HL-60 (cell line): ENCODE results near the gene RABGAP1L.
"Not testable (repeated sequence)": the region's sequence is repeated elsewhere in the genome, so short reads cannot be mapped to it uniquely, and the experiment has no call there.

Experiments used
- DNase-seq, 2 experiments: peaks; one replicate each; pipeline ENCODE4 v3.0.0-alpha.2; 2010 to 2020; ENCODE audit warnings: low read depth in 1 of 2, low spot score in 1 of 2
- H3K27ac ChIP-seq: fragments of 250-450 bp; sonication (Bioruptor Pico); replicated peaks from 2 replicates; pipeline ENCODE4 v1.5.1; 2020; ENCODE audit warnings: mild to moderate bottlenecking, moderate library complexity
- H3K27me3 ChIP-seq: fragments of 250-450 bp; sonication (Bioruptor Pico); 2 replicates; pipeline ENCODE4 v1.5.1; 2021; ENCODE audit warnings: mild to moderate bottlenecking, moderate library complexity; ENCODE audit not compliant: insufficient read depth, poor library complexity, severe bottlenecking
- H3K4me3 ChIP-seq: replicated peaks from 2 replicates; pipeline ENCODE4 v1.5.1; 2011; ENCODE audit warnings: mild to moderate bottlenecking, control low read depth, low read length; ENCODE audit not compliant: insufficient read depth
- GABPA ChIP-seq: IDR thresholded peaks from 2 replicates; pipeline ENCODE4 v1.6.1; 2012; ENCODE audit warnings: low read depth
- POLR2AphosphoS5 ChIP-seq: IDR thresholded peaks from 2 replicates; pipeline ENCODE4 v1.6.1; 2012; ENCODE audit warnings: low read depth
- SPI1 ChIP-seq: IDR thresholded peaks from 2 replicates; pipeline ENCODE4 v1.6.1; 2012; ENCODE audit warnings: low read depth, mild to moderate bottlenecking, borderline replicate concordance
- TF ChIP-seq, protein P1 (sequence below): IDR thresholded peaks from one replicate; pipeline ENCODE4 v1.5.1; 2011; ENCODE audit warnings: low read length, control low read depth, inconsistent platforms; ENCODE audit not compliant: insufficient read depth
- TF ChIP-seq, protein P2 (sequence below): IDR thresholded peaks from 2 replicates; pipeline ENCODE4 v1.6.1; 2012; ENCODE audit warnings: low read depth; ENCODE audit not compliant: insufficient replicate concordance

RABGAP1L gene

DNA sequence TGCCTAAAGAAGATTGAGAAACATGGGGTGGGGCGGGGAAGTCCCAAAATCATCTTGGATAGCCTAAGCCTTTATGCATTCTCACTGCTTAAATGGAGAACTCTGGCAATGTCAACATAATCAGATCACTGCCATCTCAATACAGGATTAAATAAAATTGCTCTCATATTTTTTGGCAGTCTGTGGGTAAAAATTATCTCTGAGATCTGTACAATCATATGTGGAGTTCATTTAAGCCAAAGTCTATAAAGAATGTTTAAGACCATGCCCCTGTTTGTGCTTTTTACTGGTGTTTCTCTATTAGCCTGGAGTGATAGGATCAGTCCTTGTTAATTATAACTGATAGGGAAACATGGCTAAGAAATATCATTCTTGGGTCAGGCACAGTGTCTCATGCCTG, 424.8 kb downstream of the RABGAP1L start:
- TF ChIP-seq, protein P1, sequence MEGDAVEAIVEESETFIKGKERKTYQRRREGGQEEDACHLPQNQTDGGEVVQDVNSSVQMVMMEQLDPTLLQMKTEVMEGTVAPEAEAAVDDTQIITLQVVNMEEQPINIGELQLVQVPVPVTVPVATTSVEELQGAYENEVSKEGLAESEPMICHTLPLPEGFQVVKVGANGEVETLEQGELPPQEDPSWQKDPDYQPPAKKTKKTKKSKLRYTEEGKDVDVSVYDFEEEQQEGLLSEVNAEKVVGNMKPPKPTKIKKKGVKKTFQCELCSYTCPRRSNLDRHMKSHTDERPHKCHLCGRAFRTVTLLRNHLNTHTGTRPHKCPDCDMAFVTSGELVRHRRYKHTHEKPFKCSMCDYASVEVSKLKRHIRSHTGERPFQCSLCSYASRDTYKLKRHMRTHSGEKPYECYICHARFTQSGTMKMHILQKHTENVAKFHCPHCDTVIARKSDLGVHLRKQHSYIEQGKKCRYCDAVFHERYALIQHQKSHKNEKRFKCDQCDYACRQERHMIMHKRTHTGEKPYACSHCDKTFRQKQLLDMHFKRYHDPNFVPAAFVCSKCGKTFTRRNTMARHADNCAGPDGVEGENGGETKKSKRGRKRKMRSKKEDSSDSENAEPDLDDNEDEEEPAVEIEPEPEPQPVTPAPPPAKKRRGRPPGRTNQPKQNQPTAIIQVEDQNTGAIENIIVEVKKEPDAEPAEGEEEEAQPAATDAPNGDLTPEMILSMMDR = no peak
- no peak for TF ChIP-seq SPI1
- TF ChIP-seq POLR2AphosphoS5 = no peak
- TF ChIP-seq, protein P2, sequence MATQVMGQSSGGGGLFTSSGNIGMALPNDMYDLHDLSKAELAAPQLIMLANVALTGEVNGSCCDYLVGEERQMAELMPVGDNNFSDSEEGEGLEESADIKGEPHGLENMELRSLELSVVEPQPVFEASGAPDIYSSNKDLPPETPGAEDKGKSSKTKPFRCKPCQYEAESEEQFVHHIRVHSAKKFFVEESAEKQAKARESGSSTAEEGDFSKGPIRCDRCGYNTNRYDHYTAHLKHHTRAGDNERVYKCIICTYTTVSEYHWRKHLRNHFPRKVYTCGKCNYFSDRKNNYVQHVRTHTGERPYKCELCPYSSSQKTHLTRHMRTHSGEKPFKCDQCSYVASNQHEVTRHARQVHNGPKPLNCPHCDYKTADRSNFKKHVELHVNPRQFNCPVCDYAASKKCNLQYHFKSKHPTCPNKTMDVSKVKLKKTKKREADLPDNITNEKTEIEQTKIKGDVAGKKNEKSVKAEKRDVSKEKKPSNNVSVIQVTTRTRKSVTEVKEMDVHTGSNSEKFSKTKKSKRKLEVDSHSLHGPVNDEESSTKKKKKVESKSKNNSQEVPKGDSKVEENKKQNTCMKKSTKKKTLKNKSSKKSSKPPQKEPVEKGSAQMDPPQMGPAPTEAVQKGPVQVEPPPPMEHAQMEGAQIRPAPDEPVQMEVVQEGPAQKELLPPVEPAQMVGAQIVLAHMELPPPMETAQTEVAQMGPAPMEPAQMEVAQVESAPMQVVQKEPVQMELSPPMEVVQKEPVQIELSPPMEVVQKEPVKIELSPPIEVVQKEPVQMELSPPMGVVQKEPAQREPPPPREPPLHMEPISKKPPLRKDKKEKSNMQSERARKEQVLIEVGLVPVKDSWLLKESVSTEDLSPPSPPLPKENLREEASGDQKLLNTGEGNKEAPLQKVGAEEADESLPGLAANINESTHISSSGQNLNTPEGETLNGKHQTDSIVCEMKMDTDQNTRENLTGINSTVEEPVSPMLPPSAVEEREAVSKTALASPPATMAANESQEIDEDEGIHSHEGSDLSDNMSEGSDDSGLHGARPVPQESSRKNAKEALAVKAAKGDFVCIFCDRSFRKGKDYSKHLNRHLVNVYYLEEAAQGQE = no peak
- TF ChIP-seq GABPA = no peak
- H3K4me3 ChIP-seq = no peak overlapping the region
- H3K27me3 ChIP-seq = no peaks in the 10 kb centered on the region
- no peak overlapping the region for H3K27ac ChIP-seq
- no peak for DNase-seq

DNA sequence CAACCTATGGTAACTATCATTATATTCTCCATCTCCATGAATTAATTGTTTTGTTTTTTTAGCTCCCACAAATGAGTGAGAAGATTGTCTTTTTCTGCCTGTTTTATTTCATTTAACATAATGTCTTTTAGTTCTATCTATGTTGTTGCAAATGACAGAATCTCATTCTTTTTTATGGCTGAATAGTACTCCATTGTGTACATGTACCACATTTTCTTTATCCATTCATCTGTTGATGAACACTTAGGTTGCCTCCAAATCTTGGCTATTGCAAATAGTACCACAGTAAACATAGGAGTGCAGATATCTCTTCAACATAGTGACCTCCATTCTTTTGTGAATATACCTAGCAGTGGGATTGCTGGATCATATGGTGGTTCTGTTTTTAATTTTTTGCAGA, 429.3 kb downstream of the RABGAP1L start:
- H3K27me3 ChIP-seq, H3K27ac ChIP-seq, H3K4me3 ChIP-seq, DNase-seq: not testable (repeated sequence)

DNA sequence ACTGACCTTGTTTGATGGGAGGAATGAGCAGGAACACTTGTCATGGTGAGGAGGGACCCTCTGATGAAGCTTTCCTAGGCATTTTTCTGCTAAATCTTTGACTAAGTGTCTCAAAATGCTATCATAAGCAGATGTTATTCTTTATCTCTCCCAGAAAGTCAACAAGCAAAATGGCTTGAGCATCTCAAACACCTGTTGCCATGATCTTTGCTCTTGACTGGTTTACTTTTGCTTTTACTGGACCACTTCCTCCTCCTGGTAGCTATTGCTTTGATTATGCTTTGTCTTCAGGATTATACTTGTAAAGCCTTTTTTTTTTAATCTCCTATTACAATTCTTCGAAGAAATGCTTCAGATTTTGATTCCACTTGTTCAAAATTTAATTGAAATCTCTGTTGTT, 445.9 kb downstream of the RABGAP1L start:
- no peak overlapping the region for H3K4me3 ChIP-seq
- no peak for DNase-seq
- H3K27ac ChIP-seq = no peak overlapping the region
- no peaks in the 10 kb centered on the region for H3K27me3 ChIP-seq
- no peak for TF ChIP-seq SPI1
- TF ChIP-seq, protein P1 = no peak
- TF ChIP-seq, protein P2 = no peak
- no peak for TF ChIP-seq POLR2AphosphoS5
- TF ChIP-seq GABPA = no peak

DNA sequence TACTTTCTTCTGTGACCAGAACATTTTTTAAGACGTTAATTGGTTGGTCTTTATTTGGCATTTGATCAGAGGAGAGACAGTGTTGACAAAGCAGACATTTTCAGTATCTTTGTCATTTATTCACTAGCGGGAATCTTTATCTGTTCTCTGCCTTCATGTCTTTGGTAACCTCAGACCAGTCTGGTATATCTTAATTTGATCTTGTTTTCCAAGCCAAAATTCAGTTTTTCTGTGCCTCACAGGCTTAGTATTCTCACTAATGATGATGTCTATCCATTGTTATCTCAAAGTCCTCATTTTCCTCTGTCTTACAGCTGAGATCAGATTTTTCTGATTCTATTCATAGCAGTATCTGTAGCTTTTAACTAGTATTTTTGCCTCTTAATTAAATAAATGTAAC, 447.2 kb downstream of the RABGAP1L start:
- H3K27ac ChIP-seq = no peak overlapping the region
- no peak overlapping the region for H3K4me3 ChIP-seq
- no peaks in the 10 kb centered on the region for H3K27me3 ChIP-seq
- no peak for DNase-seq
- no peak for TF ChIP-seq GABPA

DNA sequence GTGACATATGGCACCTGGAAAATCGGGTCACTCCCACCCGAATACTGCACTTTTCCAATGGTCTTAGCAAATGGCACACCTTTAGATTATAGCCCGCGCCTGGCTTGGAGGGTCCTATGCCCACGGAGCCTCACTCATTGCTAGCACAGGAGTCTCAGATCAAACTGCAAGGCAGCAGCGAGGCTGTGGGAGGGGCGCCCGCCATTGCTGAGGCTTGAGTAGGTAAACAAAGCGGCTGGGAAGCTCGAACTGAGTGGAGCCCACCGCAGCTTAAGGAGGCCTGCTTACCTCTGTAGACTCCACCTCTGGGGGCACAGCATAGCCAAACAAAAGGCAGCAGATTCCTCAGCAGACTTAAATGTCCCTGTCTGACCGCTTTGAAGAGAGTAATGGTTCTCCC, 458.6 kb downstream of the RABGAP1L start:
- not testable (repeated sequence) for H3K27ac ChIP-seq, H3K4me3 ChIP-seq, H3K27me3 ChIP-seq, DNase-seq
